ENCODE data around the gene PUM2. TPM values are rescaled to one million over a fixed set of nuclear protein-coding genes. Genes with fewer than 3 reads are reported as not detected.
A peak's percentile ranks its signal among the peaks of the same experiment; 100 is the strongest.
"Not testable (repeated sequence)": the region's sequence is repeated elsewhere in the genome, so short reads cannot be mapped to it uniquely, and the experiment has no call there.

Gene PUM2
- total and polyA plus RNA-seq, 9 donors: 40.5 to 69.6 (median 55.2) TPM

DNA sequence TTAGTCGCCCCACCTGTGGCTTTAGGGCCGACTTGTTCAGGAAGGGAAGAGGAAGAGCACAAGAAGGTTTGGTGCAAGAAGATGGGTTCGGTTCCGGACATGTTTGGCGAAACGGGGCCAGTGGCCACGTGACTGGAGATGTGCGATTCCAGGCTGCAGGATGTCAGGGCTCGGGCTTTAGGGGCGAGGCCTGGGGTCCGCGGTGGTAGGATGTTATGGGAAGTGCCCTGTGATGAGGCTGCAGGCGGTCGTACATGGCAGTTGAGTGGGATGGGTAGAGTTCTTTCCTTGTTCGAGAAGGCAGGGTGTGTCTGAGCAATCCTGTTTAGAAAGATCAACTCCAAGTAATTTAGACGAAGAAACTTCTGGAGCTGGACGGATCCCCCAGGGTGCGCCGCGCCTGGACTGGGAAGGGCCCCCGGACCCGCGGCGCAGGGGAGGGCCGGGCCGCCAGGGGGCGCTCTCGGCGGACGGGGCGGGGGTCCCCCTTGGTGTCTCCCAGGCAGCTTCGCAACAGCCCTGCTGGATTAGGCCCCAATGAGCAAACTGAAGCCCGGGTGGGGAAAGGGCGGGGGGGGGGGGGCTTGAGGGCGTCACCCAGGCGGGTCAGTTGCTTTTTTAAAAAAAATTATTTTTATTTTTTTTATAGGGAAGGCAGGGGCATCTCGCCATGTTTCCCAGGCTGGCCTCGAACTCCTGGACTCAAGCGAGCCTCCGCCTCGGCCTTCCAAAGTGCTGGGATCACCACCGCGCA, 108.5 kb downstream of the PUM2 start:
- H3K9me3 ChIP-seq (replicated peaks; ENCODE audit: control insufficient read depth, low read depth, low read length): no peaks in the 10 kb centered on the region
- no peak overlapping the region for H3K27ac ChIP-seq (ENCODE audit: low read length)
- H3K27me3 ChIP-seq (ENCODE audit: control insufficient read depth, insufficient read depth, low read length): peaks cover 2% of the 10 kb centered on the region
- WGBS (ENCODE audit: insufficient coverage): 64% methylated on average over 22 of the region's 43 CpGs
- H3K4me3 ChIP-seq (ENCODE audit: low read length): no peak overlapping the region
- no peak for DNase-seq
- H3K36me3 ChIP-seq (ENCODE audit: control insufficient read depth, insufficient read depth, low read length): peaks cover 7% of the 10 kb centered on the region
- H3K4me1 ChIP-seq (ENCODE audit: control insufficient read depth, insufficient read depth, low read length): no peaks in the 10 kb centered on the region

DNA sequence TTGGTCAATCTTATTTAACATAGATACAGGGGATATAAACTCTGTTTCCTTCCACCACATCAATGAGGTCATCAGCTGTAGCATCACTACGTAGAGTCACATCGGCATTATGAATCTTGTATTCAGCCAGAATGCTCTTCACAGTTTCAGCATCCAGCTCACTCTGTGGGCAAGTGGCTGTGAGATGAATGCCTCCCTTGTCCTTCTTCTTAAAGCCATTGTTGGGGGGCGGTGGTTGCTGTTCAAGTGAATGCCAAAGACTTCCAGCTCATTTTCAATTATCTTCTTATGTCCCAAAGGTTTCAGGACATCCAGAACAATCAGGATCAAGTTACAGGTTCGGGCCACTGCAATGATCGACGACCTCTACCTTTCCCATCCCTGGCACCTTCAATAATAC, 110.4 kb downstream of the PUM2 start:
- not testable (repeated sequence) for DNase-seq; H3K4me1 ChIP-seq (ENCODE audit: control insufficient read depth, insufficient read depth, low read length); H3K9me3 ChIP-seq (replicated peaks; ENCODE audit: control insufficient read depth, low read depth, low read length); H3K27ac ChIP-seq (ENCODE audit: low read length); H3K4me3 ChIP-seq (ENCODE audit: low read length); H3K27me3 ChIP-seq (ENCODE audit: control insufficient read depth, insufficient read depth, low read length); H3K36me3 ChIP-seq (ENCODE audit: control insufficient read depth, insufficient read depth, low read length)
- 94% methylated on average over 3 of the region's 6 CpGs for WGBS (ENCODE audit: insufficient coverage)

DNA sequence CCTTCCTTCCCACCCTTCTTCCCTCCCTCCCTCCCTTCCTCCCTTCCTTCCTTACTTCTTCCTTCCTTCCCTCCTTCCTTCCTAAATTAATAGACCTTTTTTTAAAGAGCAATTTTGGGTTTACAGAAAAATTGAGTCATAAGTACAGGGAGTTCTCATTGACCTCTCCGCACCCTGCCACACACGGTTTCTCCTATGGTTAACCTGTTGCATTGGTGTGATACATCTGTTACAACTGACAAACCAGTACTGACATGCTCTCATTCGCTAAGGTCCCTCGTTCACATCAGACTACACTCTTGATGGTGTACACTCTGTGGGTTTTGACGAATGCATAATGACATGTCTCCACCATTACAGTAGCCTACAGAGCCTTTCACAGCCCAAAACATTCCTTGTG, 114.1 kb downstream of the PUM2 start:
- H3K9me3 ChIP-seq (replicated peaks; ENCODE audit: control insufficient read depth, low read depth, low read length): no peaks in the 10 kb centered on the region
- no peak overlapping the region for H3K27ac ChIP-seq (ENCODE audit: low read length)
- no peak overlapping the region for H3K4me3 ChIP-seq (ENCODE audit: low read length)
- H3K4me1 ChIP-seq (ENCODE audit: control insufficient read depth, insufficient read depth, low read length): no peaks in the 10 kb centered on the region
- H3K27me3 ChIP-seq (ENCODE audit: control insufficient read depth, insufficient read depth, low read length): peaks cover 2% of the 10 kb centered on the region
- no peaks in the 10 kb centered on the region for H3K36me3 ChIP-seq (ENCODE audit: control insufficient read depth, insufficient read depth, low read length)
- 93% methylated on average over 4 of the region's 5 CpGs for WGBS (ENCODE audit: insufficient coverage)
- DNase-seq: no peak

DNA sequence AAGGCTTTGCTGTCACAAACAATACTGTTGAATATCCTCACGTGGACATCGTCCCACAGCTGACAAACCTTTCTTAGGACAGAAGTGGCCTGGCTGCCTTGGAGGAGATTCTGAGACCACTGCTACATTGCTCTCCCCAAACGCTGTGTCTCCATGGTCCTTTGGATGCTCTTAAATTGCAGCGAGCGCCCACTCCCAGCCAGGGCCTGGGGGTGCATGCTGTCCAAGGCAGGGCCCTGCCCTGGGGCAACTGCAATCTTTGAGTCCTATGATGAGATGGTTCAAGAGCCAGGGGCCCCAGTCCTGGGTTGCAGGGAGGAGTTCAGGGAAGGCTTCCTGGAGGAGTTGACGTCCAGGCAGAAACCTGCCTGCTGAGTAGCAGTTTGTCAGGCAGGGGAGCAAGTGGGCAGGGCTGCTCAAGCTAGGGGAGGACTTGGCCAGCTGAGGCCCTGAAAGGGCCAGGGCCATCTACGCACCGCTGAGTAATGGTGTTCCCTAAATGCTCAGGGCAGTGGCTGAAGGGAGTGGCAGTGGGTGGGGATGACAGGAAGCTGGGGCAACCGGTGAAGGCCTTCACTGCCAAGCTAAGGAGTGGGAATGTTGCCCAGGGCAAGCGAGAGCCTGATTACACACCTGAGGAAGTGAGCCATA, 114.9 kb downstream of the PUM2 start:
- WGBS (ENCODE audit: insufficient coverage): 77% methylated on average over 10 of the region's 10 CpGs
- Histone ChIP-seq H3K4me1 (ENCODE audit: control insufficient read depth, insufficient read depth, low read length) (no peaks in the 10 kb centered on the region), H3K27me3 (ENCODE audit: control insufficient read depth, insufficient read depth, low read length) (peaks cover 2% of the 10 kb centered on the region), H3K27ac (ENCODE audit: low read length) (no peak overlapping the region), H3K36me3 (ENCODE audit: control insufficient read depth, insufficient read depth, low read length) (no peaks in the 10 kb centered on the region), H3K9me3 (replicated peaks; ENCODE audit: control insufficient read depth, low read depth, low read length) (no peaks in the 10 kb centered on the region), H3K4me3 (ENCODE audit: low read length) (no peak overlapping the region)
- DNase-seq: no peak

DNA sequence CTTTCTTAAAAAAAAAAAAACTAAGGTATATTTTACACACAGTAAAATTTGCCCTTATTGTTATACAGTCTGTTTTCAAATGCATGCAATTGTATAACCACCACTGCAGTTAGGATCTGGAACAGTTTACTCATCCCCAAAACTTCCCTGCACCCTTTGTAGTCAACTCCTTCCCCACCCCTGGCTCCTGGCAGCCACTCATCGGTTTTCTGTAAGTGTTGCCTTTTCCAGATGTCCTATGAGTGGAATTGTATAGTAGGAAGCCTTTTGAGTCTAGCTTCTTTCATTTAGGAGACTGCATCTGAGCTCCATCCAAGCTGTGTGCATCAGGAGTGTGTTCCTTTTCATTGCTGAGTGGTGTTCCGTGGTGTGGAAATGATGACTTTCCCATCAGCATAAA, 116.0 kb downstream of the PUM2 start:
- not testable (repeated sequence) for H3K36me3 ChIP-seq (ENCODE audit: control insufficient read depth, insufficient read depth, low read length)

DNA sequence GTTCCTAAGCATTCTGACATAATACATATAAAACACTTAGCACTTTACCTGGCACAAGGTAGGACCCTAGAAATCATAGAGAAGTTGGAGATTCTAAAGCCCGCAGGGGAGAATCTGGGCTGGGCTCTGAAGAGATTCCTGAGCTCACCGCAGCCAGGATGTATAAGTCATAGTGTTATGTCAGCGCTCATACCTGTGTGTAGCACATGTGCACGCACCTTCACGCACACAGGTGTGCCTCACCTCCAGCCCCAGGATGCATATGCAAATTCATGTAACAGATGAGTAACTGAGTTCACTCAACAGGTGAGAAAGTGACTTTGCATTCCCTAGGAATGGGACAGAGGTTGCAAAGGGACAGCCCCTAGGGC, 117.8 kb downstream of the PUM2 start:
- H3K4me3 ChIP-seq (ENCODE audit: low read length): no peak overlapping the region
- 100% methylated on average over 4 of the region's 5 CpGs for WGBS (ENCODE audit: insufficient coverage)
- DNase-seq: no peak
- H3K4me1 ChIP-seq (ENCODE audit: control insufficient read depth, insufficient read depth, low read length): no peaks in the 10 kb centered on the region
- H3K27ac ChIP-seq (ENCODE audit: low read length): no peak overlapping the region
- H3K27me3 ChIP-seq (ENCODE audit: control insufficient read depth, insufficient read depth, low read length): peaks cover 6% of the 10 kb centered on the region
- H3K36me3 ChIP-seq (ENCODE audit: control insufficient read depth, insufficient read depth, low read length): no peaks in the 10 kb centered on the region
- no peaks in the 10 kb centered on the region for H3K9me3 ChIP-seq (replicated peaks; ENCODE audit: control insufficient read depth, low read depth, low read length)

More for the DNA sequence above, 116.0 kb downstream of the PUM2 start:
- H3K27ac ChIP-seq (ENCODE audit: low read length); DNase-seq; H3K27me3 ChIP-seq (ENCODE audit: control insufficient read depth, insufficient read depth, low read length); H3K4me1 ChIP-seq (ENCODE audit: control insufficient read depth, insufficient read depth, low read length); H3K4me3 ChIP-seq (ENCODE audit: low read length); H3K9me3 ChIP-seq (replicated peaks; ENCODE audit: control insufficient read depth, low read depth, low read length): not testable (repeated sequence)
- 0% methylated on average over 1 of the region's 2 CpGs for WGBS (ENCODE audit: insufficient coverage)

DNA sequence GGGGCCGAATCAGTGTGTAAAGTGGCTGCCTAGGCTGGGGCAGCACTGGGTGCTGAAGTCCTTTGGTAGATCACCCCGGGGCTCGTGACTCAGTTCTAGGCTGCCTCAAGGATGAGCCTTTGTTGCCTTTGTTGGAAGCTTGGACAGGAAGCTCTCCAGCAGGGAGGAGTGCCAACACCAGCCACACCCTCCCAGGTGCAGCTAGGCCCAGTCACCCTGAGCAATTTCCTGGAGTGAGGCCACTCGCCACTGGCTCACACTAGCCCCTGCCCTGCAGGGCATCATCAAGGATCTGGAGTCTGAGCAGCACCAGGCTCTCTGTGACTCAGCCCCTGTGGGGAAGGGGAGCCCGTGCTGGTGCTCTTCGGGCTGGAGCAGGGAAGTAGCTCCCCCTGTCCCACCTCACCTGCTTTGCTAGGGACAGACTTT, 119.0 kb downstream of the PUM2 start:
- H3K9me3 ChIP-seq (replicated peaks; ENCODE audit: control insufficient read depth, low read depth, low read length): no peaks in the 10 kb centered on the region
- no peaks in the 10 kb centered on the region for H3K4me1 ChIP-seq (ENCODE audit: control insufficient read depth, insufficient read depth, low read length)
- DNase-seq: no peak
- 89% methylated on average over 4 of the region's 6 CpGs for WGBS (ENCODE audit: insufficient coverage)
- H3K27ac ChIP-seq (ENCODE audit: low read length): no peak overlapping the region
- H3K36me3 ChIP-seq (ENCODE audit: control insufficient read depth, insufficient read depth, low read length): no peaks in the 10 kb centered on the region
- peaks cover 10% of the 10 kb centered on the region for H3K27me3 ChIP-seq (ENCODE audit: control insufficient read depth, insufficient read depth, low read length)
- H3K4me3 ChIP-seq (ENCODE audit: low read length): no peak overlapping the region

DNA sequence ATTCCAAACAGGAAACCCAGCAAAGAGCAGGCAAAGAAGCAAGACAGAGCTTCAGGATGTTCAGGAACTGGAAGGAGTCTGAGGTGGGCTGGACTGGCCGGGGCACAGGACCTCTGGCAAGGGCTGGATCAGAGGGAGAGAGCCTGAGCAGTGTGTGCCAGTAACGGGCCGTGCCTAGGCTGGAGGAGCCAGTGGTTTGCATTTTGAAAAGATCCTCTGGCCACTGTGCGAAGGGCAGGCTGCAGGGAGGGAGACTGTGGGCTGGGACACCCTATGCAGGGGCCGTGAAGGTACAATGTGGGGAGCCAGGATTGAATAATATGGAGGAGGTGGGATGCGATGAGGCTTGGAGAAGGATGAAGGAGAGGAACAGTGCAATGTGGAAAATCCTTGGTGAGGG, 119.5 kb downstream of the PUM2 start:
- H3K4me1 ChIP-seq (ENCODE audit: control insufficient read depth, insufficient read depth, low read length): no peaks in the 10 kb centered on the region

DNA sequence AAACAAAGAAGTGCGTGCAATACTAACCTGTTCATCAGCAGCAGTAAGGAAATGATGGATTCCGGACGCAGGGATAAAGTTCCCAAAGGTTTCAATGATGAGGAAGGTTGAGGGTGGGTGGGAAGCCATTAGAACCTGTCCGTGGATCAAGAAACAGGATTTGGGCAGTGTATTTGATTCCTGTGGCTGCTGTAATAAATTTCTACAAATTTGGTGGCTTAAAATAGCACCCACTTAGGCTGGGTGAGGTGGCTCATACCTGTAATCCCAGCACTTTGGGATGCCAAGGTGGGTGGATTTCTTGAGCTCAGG, 120.6 kb downstream of the PUM2 start:
- Histone ChIP-seq H3K4me3 (ENCODE audit: low read length) (no peak overlapping the region), H3K36me3 (ENCODE audit: control insufficient read depth, insufficient read depth, low read length) (no peaks in the 10 kb centered on the region), H3K27me3 (ENCODE audit: control insufficient read depth, insufficient read depth, low read length) (peaks cover 19% of the 10 kb centered on the region), H3K9me3 (replicated peaks; ENCODE audit: control insufficient read depth, low read depth, low read length) (no peaks in the 10 kb centered on the region), H3K27ac (ENCODE audit: low read length) (no peak overlapping the region), H3K4me1 (ENCODE audit: control insufficient read depth, insufficient read depth, low read length) (peaks cover 6% of the 10 kb centered on the region)
- 23% methylated on average over 3 of the region's 4 CpGs for WGBS (ENCODE audit: insufficient coverage)
- DNase-seq: no peak

More for the DNA sequence above, 119.5 kb downstream of the PUM2 start:
- Histone ChIP-seq H3K4me3 (ENCODE audit: low read length) (no peak overlapping the region), H3K27ac (ENCODE audit: low read length) (no peak overlapping the region), H3K27me3 (ENCODE audit: control insufficient read depth, insufficient read depth, low read length) (peaks cover 14% of the 10 kb centered on the region), H3K36me3 (ENCODE audit: control insufficient read depth, insufficient read depth, low read length) (no peaks in the 10 kb centered on the region), H3K9me3 (replicated peaks; ENCODE audit: control insufficient read depth, low read depth, low read length) (no peaks in the 10 kb centered on the region)
- WGBS (ENCODE audit: insufficient coverage): 81% methylated on average over 6 of the region's 6 CpGs
- no peak for DNase-seq

DNA sequence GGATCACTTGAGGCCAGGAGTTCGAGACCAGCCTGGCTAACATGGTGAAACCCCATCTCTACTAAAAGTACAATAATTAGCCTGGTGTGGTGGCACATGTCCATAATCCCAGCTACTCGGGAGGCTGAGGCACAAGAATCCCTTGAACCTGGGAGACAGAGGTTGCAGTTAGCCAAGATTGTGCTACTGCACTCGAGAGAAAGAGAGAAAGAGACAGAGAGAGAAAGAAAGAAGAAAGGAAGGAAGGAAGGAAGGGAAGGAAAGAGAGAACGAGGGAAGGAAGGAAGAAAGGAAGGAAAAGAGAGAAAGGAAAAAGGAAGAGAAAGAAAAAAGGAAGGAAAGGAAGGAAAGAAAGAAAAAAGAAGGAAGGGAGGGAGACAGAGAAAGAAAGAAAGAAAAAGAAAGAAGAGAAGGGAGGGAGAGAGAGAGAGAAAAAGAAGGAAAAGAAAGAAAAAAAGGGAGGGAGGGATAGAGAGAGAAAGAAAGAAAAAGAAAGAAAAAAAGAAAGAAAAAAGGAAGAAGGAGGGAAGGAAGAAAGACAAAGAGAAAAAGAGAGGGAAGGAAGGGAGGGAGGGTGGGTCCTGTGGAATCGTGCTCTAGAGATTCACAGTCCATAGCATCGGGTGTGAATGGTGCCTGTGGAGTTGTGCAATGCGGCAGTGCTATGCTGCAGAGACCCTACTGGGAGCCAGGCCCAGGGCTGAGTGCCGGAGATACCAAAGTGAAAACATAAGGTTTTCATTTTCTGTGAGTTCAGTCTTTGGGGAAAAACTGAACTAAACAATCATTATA, 121.1 kb downstream of the PUM2 start:
- Histone ChIP-seq H3K9me3 (replicated peaks; ENCODE audit: control insufficient read depth, low read depth, low read length) (no peaks in the 10 kb centered on the region), H3K4me1 (ENCODE audit: control insufficient read depth, insufficient read depth, low read length) (peaks cover 6% of the 10 kb centered on the region), H3K27ac (ENCODE audit: low read length) (no peak overlapping the region), H3K4me3 (ENCODE audit: low read length) (no peak overlapping the region), H3K36me3 (ENCODE audit: control insufficient read depth, insufficient read depth, low read length) (no peaks in the 10 kb centered on the region), H3K27me3 (ENCODE audit: control insufficient read depth, insufficient read depth, low read length) (peaks cover 19% of the 10 kb centered on the region)
- 56% methylated on average over 6 of the region's 8 CpGs for WGBS (ENCODE audit: insufficient coverage)
- DNase-seq: peak; percentile 76
